PC-9 (cell line): Measurements from ENCODE around the gene ASB17.

Experiments
- CTCF ChIP-seq: fragments of 200-600 bp; sonication (generic); conservative IDR thresholded peaks from 2 replicates; pipeline ENCODE4 v1.6.1; 2017; ENCODE audit warnings: mixed run types, antibody characterized with exemption, mild to moderate bottlenecking, moderate library complexity
- EZH2 ChIP-seq: fragments of 200-600 bp; sonication (generic); IDR thresholded peaks from 2 replicates; pipeline ENCODE4 v1.8.0; 2017; ENCODE audit warnings: antibody characterized with exemption, low read depth

GRCh38 chr1:75954586-75954985, 22.4 kb upstream of the ASB17 start:
- no peak for TF ChIP-seq EZH2
- TF ChIP-seq CTCF, result no peak
